Mesothelial cell of epicardium (in vitro differentiated cells): ENCODE measurements around the gene MAN1C1. TPM values are rescaled to one million over a fixed set of nuclear protein-coding genes. Genes with fewer than 3 reads are reported as not detected.

Experiments
- DNase-seq, 2 experiments: peaks; one replicate each; pipeline ENCODE4 v3.0.0; 2021; ENCODE audit warnings: low spot score in 2 of 2; ENCODE audit not compliant: unreplicated experiment in 2 of 2
- H3K27ac Mint-ChIP-seq: 2 replicates; pipeline ENCODE4 v1.8.0; 2021; ENCODE audit warnings: mixed read lengths
- H3K27me3 Mint-ChIP-seq: 2 replicates; pipeline ENCODE4 v1.8.0; 2021; ENCODE audit warnings: low read depth, mixed read lengths
- H3K36me3 Mint-ChIP-seq: 2 replicates; pipeline ENCODE4 v1.8.0; 2021; ENCODE audit warnings: mixed read lengths
- H3K4me1 Mint-ChIP-seq: 2 replicates; pipeline ENCODE4 v1.8.0; 2021; ENCODE audit warnings: mixed read lengths
- H3K4me3 Mint-ChIP-seq: 2 replicates; pipeline ENCODE4 v1.8.0; 2021; ENCODE audit warnings: mild to moderate bottlenecking, moderate library complexity, mixed read lengths
- H3K9me3 Mint-ChIP-seq: 2 replicates; pipeline ENCODE4 v1.8.0; 2021; ENCODE audit warnings: mixed read lengths
- total RNA-seq: library from RNA; stranded (reverse); gene quantifications from 3 replicates; pipeline ENCODE4 v1.2.1, GENCODE V29; 2021
- TF ChIP-seq, protein P1 (sequence below): fragments of 200-600 bp; sonication (generic); IDR thresholded peaks from one replicate; pipeline ENCODE4 v1.5.0; 2021; ENCODE audit warnings: antibody characterized with exemption; ENCODE audit not compliant: unreplicated experiment

MAN1C1 gene
- total RNA-seq, 1 donor from 2014 or later: 3.2 TPM

DNA sequence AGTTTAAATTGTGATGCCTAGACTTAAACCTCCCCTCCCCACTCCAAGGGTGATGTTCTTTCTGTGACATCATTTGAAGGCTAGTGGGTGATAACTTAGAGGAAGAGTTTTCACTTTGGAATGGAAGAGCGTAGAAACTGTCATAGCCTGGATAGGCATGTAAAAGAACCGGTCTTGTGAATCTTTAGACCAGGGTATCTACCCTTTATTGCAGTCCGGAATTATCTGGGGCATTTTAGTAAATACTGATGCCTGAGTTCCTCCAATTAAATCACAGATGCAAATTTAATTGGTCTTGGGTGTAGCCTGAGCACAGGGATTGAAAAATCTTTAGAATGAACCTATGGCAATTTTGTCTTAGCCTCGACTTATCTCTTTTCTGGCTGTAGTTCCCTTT, 24.7 kb downstream of the MAN1C1 start:
- no peak for DNase-seq
- Mint-ChIP-seq H3K9me3 (peaks cover 22% of the 10 kb centered on the region), H3K4me1 (no peaks in the 10 kb centered on the region), H3K27ac (no peak overlapping the region), H3K27me3 (peaks cover 30% of the 10 kb centered on the region), H3K4me3 (no peak overlapping the region), H3K36me3 (peaks cover 3% of the 10 kb centered on the region)
- TF ChIP-seq, protein P1, sequence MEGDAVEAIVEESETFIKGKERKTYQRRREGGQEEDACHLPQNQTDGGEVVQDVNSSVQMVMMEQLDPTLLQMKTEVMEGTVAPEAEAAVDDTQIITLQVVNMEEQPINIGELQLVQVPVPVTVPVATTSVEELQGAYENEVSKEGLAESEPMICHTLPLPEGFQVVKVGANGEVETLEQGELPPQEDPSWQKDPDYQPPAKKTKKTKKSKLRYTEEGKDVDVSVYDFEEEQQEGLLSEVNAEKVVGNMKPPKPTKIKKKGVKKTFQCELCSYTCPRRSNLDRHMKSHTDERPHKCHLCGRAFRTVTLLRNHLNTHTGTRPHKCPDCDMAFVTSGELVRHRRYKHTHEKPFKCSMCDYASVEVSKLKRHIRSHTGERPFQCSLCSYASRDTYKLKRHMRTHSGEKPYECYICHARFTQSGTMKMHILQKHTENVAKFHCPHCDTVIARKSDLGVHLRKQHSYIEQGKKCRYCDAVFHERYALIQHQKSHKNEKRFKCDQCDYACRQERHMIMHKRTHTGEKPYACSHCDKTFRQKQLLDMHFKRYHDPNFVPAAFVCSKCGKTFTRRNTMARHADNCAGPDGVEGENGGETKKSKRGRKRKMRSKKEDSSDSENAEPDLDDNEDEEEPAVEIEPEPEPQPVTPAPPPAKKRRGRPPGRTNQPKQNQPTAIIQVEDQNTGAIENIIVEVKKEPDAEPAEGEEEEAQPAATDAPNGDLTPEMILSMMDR: no peak

DNA sequence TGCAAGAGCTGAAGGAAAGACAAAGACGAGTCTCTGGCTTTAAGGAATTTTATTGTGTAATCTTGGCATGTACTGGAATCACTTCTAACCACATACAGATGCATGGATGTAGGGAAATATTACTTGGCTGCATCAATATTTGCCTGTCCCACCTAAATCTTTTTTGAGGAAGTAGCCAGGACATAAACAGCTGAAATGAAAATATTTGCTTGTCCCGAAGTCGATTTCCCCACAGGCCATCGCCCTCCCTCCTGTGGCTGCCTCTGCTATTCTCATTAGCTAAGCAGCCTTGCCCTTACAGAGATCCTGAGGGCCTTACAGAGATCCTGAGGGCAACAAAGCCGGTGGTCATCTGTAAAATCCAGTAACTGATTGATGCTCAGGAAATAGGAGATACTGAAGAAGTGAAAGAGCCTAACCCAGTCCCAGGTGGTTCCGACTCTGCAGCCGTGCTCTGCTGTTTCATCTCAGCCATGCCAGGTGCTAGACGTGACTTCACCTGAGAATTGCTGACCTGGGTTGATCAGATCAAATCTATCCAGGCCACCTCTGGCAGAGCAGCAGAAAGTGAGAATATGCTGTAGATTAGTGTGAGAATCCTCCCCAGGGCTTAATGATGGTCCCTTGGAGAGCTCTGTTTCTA, 25.5 kb downstream of the MAN1C1 start:
- H3K27ac Mint-ChIP-seq: no peak overlapping the region
- H3K27me3 Mint-ChIP-seq: peaks cover 32% of the 10 kb centered on the region
- TF ChIP-seq, protein P1: no peak
- peaks cover 22% of the 10 kb centered on the region for H3K9me3 Mint-ChIP-seq
- H3K4me3 Mint-ChIP-seq: no peak overlapping the region
- peaks cover 3% of the 10 kb centered on the region for H3K36me3 Mint-ChIP-seq
- DNase-seq: peak in 1 of 2 experiments; percentile 7
- H3K4me1 Mint-ChIP-seq: no peaks in the 10 kb centered on the region

DNA sequence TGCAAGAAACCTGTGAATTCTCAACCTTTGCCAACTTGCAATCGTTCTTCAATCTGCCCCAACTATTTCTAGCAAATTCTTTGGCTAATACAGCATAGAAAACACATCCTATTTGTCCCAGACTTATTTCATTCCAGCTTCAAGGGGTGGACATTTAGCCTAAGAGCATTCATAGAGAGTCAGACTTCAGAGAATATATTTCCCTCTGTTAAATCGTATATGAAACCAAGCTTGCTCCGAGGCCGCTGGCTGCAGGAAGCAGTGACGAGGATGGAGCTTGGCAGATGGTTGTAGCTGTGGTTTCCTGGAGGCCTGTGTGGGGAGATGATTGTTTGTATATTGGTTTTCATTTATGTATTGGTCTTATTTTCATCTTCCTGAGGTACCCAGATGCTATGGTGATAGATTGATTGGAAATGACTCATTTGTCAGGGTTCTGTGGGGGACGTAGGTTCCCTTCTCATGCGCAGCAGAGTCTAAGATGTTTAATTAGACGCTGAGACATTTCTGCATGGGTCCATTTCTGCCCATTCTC, 26.1 kb downstream of the MAN1C1 start:
- DNase-seq: peak in 1 of 2 experiments; percentile 20
- TF ChIP-seq, protein P1: no peak
- H3K4me1 Mint-ChIP-seq: no peaks in the 10 kb centered on the region
- H3K27ac Mint-ChIP-seq: no peak overlapping the region
- H3K4me3 Mint-ChIP-seq: no peak overlapping the region
- H3K36me3 Mint-ChIP-seq: no peaks in the 10 kb centered on the region
- H3K9me3 Mint-ChIP-seq: peaks cover 19% of the 10 kb centered on the region
- H3K27me3 Mint-ChIP-seq: peaks cover 32% of the 10 kb centered on the region

DNA sequence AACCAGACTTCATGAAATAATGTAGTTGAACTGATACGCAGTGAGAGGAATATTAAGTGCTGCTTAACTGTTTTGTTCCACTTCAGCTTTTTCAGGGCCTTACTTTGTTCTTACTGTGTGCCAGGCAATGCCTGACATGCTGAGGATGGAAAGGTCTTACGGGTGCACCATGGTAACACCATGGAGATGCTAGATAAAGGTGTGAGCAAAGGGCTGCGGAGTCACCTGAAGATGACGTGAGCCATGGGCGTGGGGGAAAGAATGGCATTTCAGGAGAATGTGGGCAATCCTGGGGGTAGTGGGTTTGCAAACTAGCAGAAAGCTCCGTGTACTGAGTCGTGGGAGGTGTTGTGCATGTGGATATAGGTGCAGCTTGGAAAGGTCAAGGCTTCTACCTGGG, 27.3 kb downstream of the MAN1C1 start:
- Mint-ChIP-seq H3K27me3 (peaks cover 32% of the 10 kb centered on the region), H3K4me3 (no peak overlapping the region), H3K36me3 (no peaks in the 10 kb centered on the region), H3K9me3 (peaks cover 6% of the 10 kb centered on the region), H3K4me1 (peaks cover 2% of the 10 kb centered on the region), H3K27ac (no peak overlapping the region)
- TF ChIP-seq, protein P1: no peak
- DNase-seq: peak in 1 of 2 experiments; percentile 6

DNA sequence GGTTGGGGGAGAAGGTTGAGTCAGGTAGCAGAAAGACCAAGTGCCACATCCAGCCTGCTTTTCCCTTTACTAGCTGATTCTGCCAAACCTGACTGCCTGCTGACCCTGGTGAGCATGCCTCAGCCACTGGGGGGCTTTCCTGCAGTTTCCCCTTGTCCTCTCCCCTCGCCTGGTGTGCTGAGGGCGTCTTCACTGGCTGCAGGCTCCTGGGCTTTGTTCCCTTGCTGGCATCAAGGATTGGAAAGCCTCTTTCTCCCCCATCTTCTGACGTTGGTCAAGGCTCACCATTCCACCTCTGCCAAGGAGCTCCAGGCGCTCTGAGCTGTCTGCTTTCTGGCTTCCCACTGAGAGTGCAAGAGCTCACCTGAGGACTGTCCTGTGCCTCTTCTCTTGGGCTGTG, 28.4 kb downstream of the MAN1C1 start:
- TF ChIP-seq, protein P1: no peak
- Mint-ChIP-seq H3K27me3 (peaks cover 32% of the 10 kb centered on the region), H3K4me3 (no peak overlapping the region), H3K9me3 (no peaks in the 10 kb centered on the region), H3K4me1 (peaks cover 2% of the 10 kb centered on the region), H3K36me3 (no peaks in the 10 kb centered on the region), H3K27ac (no peak overlapping the region)
- DNase-seq: peak in 1 of 2 experiments; percentile 11
